Prostate gland (tissue), 2 donors: ENCODE measurements around the gene C9orf50.

Experiments used
- POLR2A ChIP-seq: fragments of 450-650 bp; IDR thresholded peaks from one replicate; pipeline ENCODE4 v1.6.1; 2016; ENCODE audit warnings: antibody characterized with exemption, mild to moderate bottlenecking
- POLR2AphosphoS5 ChIP-seq: sonication (generic); formaldehyde crosslinking; IDR thresholded peaks from one replicate; pipeline ENCODE4 v1.6.1; 2017; ENCODE audit warnings: antibody characterized with exemption
- TF ChIP-seq, protein P1 (sequence below), 4 experiments: fragments of 200-600 bp in 2 of 4; fragments of 450-650 bp in 2 of 4; sonication (generic) in 2 of 4; IDR thresholded peaks; 1 replicate in 3 of 4; 2 replicates in 1 of 4; pipeline ENCODE4 v1.5.1; 2016 to 2019; ENCODE audit warnings: antibody characterized with exemption in 4 of 4, mild to moderate bottlenecking in 2 of 4, moderate library complexity in 2 of 4

DNA sequence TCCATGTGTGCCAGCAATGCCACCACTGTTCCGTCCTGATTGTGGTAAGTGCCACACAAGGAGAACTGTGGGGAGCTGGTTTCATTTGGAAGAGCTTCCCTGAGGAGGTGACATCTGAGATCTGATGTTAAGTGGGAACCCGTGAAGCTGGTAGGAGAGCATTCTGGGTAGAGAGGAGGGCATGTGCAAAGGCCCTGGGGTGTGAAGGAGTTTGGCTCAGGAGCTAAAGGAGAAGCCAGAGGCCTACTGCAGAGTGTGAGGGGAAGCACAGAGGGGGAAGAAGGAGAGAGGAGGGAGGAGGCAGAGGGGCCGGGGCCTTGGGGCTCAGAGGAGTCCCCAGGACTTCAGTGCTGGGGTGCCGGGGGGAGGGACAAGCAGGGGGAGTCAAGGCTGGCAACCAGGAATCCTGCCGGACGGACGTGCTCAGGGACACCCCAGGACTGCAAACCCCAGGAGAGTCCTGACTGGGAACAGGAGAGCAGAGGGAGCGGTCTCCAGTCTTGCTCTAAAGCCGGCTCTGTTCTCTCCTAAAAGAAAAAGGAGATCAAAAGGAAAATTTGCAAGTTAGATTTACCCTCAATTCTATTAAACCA is 19.7 kb downstream of the C9orf50 start:
- no peak for TF ChIP-seq POLR2A
- TF ChIP-seq, protein P1, sequence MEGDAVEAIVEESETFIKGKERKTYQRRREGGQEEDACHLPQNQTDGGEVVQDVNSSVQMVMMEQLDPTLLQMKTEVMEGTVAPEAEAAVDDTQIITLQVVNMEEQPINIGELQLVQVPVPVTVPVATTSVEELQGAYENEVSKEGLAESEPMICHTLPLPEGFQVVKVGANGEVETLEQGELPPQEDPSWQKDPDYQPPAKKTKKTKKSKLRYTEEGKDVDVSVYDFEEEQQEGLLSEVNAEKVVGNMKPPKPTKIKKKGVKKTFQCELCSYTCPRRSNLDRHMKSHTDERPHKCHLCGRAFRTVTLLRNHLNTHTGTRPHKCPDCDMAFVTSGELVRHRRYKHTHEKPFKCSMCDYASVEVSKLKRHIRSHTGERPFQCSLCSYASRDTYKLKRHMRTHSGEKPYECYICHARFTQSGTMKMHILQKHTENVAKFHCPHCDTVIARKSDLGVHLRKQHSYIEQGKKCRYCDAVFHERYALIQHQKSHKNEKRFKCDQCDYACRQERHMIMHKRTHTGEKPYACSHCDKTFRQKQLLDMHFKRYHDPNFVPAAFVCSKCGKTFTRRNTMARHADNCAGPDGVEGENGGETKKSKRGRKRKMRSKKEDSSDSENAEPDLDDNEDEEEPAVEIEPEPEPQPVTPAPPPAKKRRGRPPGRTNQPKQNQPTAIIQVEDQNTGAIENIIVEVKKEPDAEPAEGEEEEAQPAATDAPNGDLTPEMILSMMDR (IDR thresholded peaks at IDR 0.05) = no peak
- no peak for TF ChIP-seq POLR2AphosphoS5
